Urinary bladder (tissue), 4 donors: ENCODE data around the gene NUDT11. TPM values are rescaled to one million over a fixed set of nuclear protein-coding genes. Genes with fewer than 3 reads are reported as not detected.
A peak's percentile ranks its signal among the peaks of the same experiment; 100 is the strongest.
"Not testable (repeated sequence)": the region's sequence is repeated elsewhere in the genome, so short reads cannot be mapped to it uniquely, and the experiment has no call there.

Source experiments
- DNase-seq: peaks from one replicate; pipeline ENCODE4 v3.0.0-alpha.2; 2015; ENCODE audit errors: extremely low spot score
- H3K27ac ChIP-seq: one replicate; pipeline ENCODE4 v1.5.1; 2013; ENCODE audit warnings: low read depth, mild to moderate bottlenecking, moderate library complexity
- H3K36me3 ChIP-seq: one replicate; pipeline ENCODE4 v1.6.1; 2013; ENCODE audit warnings: mild to moderate bottlenecking, moderate library complexity; ENCODE audit not compliant: insufficient read depth
- H3K4me1 ChIP-seq: one replicate; pipeline ENCODE4 v1.6.1; 2013; ENCODE audit warnings: mild to moderate bottlenecking, moderate library complexity; ENCODE audit not compliant: insufficient read depth
- H3K4me3 ChIP-seq: one replicate; pipeline ENCODE4 v1.5.1; 2013; ENCODE audit warnings: low read depth, low read length
- WGBS: extraction: QIAGEN DNeasy Blood & Tissue Kit; methylation state at CpG from one replicate; pipeline ENCODE4 v1.1.7; 2013; 5-methylcytosine and 5-hydroxymethylcytosine counted together
- polyA plus RNA-seq: library from polyadenylated mRNA; stranded (reverse); fragments of 200-250 nt; gene quantifications from one replicate; pipeline ENCODE4 v1.2.3, GENCODE V29; 2013
- total RNA-seq: library from RNA; depleted of rRNA; stranded (reverse); fragments of >200 nt; gene quantifications from one replicate; pipeline ENCODE4 v1.2.3, GENCODE V29; 2014
- donor health status: healthy with polysubstance abuse.
- donor health status: healthy.

Gene NUDT11
- total RNA-seq: 11.4 TPM
- polyA plus RNA-seq: 5.6 TPM

DNA sequence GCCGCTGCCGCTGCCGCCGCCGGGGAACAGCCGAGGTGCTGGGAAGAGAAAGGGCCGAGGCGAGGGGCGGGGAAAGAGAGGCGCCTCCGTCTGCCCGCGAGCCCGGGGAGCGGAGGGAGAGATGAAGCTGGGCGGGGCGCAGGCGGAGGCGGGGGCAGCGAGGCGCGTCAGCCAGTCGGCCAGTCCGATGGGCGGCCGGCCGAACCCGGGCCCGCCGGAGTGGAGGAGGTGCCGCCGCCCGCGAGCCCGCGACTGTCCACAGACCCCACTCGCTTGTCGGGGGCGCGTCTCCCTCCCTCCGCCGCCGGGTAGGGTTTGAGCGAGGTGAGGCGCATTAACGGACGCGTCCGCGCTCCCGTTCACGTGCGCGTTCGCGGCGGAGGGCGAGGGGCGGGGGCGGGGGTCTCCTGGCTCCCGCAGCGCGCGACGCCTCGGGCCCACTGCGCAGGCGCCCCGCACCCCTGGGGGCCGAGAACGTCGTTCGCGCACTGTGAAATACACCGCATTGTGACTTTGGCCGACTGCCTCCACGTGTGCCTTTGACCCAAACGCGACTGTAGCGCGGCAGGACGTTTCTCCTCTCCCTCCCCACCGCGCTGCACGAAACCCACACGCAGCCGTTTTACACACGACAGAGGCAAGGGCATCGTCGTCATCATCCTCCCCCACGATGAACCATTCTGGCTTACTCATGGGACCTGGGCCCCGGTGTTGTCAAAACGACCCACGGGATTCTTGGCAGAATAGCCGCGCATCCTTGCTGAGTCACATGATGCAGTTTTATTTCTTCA lies at the start of gene NUDT11:
Gene NUDT11 (minus strand): TSS at position 92 of the 791 bp plus-strand sequence. CDS start 148 bp downstream, outside the sequence.
- Histone ChIP-seq H3K4me1 (no peaks in the 10 kb centered on the region), H3K4me3 (peak within 1 kb of the TSS; percentile 48), H3K36me3 (no peaks in the 10 kb centered on the region), H3K27ac (no peak within 1 kb of the TSS)
- under 1% methylated on average over 86 of the region's 96 CpGs for WGBS
- DNase-seq: no peak

DNA sequence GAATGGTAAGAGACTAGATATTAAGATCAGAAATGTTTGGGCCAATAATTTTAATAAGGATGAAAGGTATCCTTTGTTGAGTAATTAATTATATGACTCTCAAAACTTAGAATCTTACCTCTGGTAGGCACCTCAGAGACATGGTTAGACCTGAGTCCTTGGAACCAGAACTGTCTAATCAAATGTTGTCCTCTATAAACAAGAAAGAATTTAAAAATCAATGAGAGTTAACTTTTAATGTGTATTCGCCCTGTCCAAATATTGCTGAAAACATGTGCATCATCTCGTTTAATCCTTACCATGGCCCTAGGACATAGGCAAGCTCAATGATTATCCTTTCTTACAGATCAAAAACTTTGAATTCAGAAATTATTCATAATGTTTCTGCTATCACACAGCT lies 24.0 kb upstream of the NUDT11 start:
- DNase-seq: no peak
- no peak overlapping the region for H3K27ac ChIP-seq
- H3K36me3 ChIP-seq: no peaks in the 10 kb centered on the region
- no peaks in the 10 kb centered on the region for H3K4me1 ChIP-seq
- no peak overlapping the region for H3K4me3 ChIP-seq
- WGBS: 86% methylated on average over 2 of the region's 2 CpGs

- 71% methylated on average over 2 of the region's 2 CpGs for WGBS
- DNase-seq, H3K27ac ChIP-seq, H3K36me3 ChIP-seq, H3K4me1 ChIP-seq, H3K4me3 ChIP-seq: not testable (repeated sequence)
Measured at GRCh38 chrX:51519131-51519530, 22.7 kb upstream of the NUDT11 start.

DNA sequence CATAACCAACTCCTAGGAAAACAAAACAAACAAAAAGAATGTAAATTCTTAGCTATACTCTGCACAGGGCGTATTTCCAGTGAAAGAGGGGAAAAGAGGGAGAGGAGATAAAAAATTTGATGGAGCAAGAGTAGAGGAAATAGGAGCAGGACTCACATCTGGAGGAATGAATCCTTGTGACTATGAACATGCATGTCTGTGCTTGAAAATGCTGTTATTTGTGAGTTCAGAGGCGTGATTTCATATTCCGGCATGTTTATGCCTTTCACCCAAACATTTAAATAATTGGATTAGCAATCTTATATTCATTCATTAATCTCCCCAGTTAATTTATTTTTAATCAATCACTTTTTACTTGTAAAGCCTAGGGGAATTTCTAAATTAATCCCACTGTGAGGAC lies 11.2 kb upstream of the NUDT11 start:
- no peak for DNase-seq
- WGBS: 76% methylated on average over 3 of the region's 3 CpGs
- H3K36me3 ChIP-seq: no peaks in the 10 kb centered on the region
- no peaks in the 10 kb centered on the region for H3K4me1 ChIP-seq
- H3K4me3 ChIP-seq: no peak overlapping the region
- no peak overlapping the region for H3K27ac ChIP-seq

DNA sequence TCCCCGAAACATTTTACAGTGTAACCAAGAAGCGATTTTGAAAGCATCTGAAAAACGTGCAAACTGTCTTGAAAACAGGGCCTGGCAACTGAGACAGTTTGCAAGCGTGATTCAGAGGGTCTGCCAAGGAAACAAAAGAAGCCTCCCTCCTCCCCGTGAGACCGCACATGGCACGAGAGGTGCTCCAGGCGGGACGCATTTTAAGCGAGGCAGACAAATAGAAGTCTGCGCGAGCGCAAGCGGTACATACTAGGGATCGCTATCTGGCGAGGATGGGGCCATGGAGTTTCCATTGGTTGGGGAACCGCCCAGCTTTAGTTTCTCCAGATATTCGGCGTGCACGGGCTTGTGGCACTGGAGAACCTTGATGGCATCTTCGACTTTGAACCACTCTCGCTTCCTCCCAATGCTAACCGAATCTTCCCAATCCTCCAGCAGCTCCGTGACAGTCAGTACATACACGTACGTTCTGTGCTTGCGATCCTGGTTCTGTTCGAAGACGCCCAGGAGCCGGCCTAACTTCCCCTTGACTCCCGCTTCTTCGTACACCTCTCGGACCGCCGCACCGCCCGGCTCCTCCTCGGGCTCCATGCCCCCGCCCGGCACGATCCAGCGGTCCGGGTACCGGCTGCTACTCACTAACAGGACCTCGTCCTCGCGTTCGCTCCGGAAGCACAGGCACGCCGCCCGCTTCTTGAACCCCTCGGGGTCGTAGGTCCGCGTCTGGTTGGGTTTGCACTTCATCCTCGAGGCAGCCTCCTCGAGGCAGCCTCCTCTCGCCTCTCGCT lies 497 bp downstream of the NUDT11 start:
- not testable (repeated sequence) for H3K36me3 ChIP-seq, H3K4me1 ChIP-seq, DNase-seq, H3K27ac ChIP-seq
- H3K4me3 ChIP-seq: peak overlapping the region; percentile 48
- WGBS: 2% methylated on average over 47 of the region's 60 CpGs

- no peak for DNase-seq
- H3K36me3 ChIP-seq: no peaks in the 10 kb centered on the region
- H3K27ac ChIP-seq: no peak overlapping the region
- WGBS: 40% methylated on average over 4 of the region's 4 CpGs
- no peak overlapping the region for H3K4me3 ChIP-seq
- H3K4me1 ChIP-seq: no peaks in the 10 kb centered on the region
Measured at GRCh38 chrX:51494409-51494808, 2.0 kb downstream of the NUDT11 start.

DNA sequence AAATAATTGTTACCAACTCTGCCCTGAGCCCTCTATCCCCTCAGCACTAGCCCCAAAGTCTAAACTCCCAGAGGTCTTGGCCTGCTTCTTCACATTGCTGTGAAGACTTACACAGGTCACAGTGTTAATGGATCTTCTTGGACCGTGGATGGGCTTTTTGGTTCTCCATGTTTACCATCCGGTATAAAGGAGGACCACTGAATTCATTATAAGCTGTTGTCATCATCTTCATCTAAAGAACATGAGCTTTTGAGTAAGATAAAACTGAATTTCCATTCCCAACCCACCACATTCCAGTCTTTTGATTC lies 8.5 kb downstream of the NUDT11 start:
- Histone ChIP-seq H3K4me3 (no peak overlapping the region), H3K36me3 (no peaks in the 10 kb centered on the region), H3K4me1 (no peaks in the 10 kb centered on the region), H3K27ac (no peak overlapping the region)
- WGBS: 85% methylated on average over 2 of the region's 2 CpGs
- DNase-seq: no peak

- H3K4me1 ChIP-seq: no peaks in the 10 kb centered on the region
- H3K27ac ChIP-seq: no peak overlapping the region
- DNase-seq: no peak
- 86% methylated on average over 6 of the region's 6 CpGs for WGBS
- H3K4me3 ChIP-seq: no peak overlapping the region
- no peaks in the 10 kb centered on the region for H3K36me3 ChIP-seq
Measured at GRCh38 chrX:51484616-51485015, 11.8 kb downstream of the NUDT11 start.

DNA sequence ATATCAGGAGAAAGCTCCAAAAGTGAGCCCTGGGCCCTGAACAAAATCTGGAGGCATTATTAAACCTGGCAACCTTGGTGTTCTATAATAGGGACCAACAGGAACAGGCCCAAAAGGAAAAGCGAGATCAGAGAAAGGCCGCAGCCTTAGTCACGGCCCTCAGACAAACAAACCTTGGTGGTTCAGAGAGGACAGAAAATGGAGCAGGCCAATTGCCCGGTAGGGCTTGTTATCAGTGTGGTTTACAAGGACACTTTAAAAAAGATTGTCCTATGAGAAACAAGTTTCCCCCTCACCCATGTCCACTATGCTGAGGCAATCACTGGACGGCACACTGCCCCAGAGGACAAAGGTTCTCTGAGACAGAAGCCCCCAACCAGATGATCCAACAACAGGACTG lies 14.0 kb downstream of the NUDT11 start:
- H3K4me1 ChIP-seq, DNase-seq, H3K4me3 ChIP-seq, H3K36me3 ChIP-seq, H3K27ac ChIP-seq: not testable (repeated sequence)
- 95% methylated on average over 5 of the region's 5 CpGs for WGBS

- no peak overlapping the region for H3K4me3 ChIP-seq
- DNase-seq: no peak
- WGBS: 63% methylated on average over 1 of the region's 1 CpG
Measured at GRCh38 chrX:51476930-51477329, 19.5 kb downstream of the NUDT11 start.

DNA sequence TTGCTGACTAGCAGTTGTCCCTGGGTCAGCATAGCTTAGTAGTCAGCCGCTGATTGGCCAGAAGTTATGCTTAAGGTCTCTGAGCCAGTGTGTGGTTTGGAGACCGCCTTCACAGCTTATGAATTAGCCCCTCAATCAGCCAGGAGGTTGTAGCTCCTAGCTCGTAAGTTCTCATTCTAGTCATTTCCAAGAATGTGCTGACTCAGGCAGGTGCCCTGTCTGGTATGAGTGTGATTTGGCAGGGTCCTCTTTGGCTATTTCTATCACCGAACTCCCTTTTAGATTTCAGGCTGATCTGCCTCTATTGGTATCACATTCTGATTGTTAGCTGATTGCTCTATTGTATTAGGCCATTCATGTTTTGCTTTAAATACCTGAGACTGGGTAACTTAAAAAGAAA lies 33.1 kb downstream of the NUDT11 start:
- DNase-seq: no peak
- Histone ChIP-seq H3K36me3 (no peaks in the 10 kb centered on the region), H3K4me3 (no peak overlapping the region), H3K27ac (no peak overlapping the region), H3K4me1 (no peaks in the 10 kb centered on the region)
- WGBS: 94% methylated on average over 4 of the region's 4 CpGs

More at GRCh38 chrX:51476930-51477329, 19.5 kb downstream of the NUDT11 start:
- Histone ChIP-seq H3K4me1 (no peaks in the 10 kb centered on the region), H3K36me3 (no peaks in the 10 kb centered on the region), H3K27ac (no peak overlapping the region)

GRCh38 chrX:51461053-51462044 lies 35.0 kb downstream of the NUDT11 start:
- no peak for DNase-seq
- 46% methylated on average over 15 of the region's 15 CpGs for WGBS
- no peaks in the 10 kb centered on the region for H3K36me3 ChIP-seq

GRCh38 chrX:51459125-51459524 lies 37.3 kb downstream of the NUDT11 start:
- 50% methylated on average over 1 of the region's 1 CpG for WGBS
- H3K27ac ChIP-seq: no peak overlapping the region
- DNase-seq: no peak
- H3K4me3 ChIP-seq: no peak overlapping the region
- no peaks in the 10 kb centered on the region for H3K4me1 ChIP-seq
- H3K36me3 ChIP-seq: no peaks in the 10 kb centered on the region

More at GRCh38 chrX:51461053-51462044, 35.0 kb downstream of the NUDT11 start:
- no peak overlapping the region for H3K27ac ChIP-seq
- no peak overlapping the region for H3K4me3 ChIP-seq
- H3K4me1 ChIP-seq: no peaks in the 10 kb centered on the region
